Thyroid gland (tissue), 4 donors: ENCODE data around the gene TSEN2. TPM values are rescaled to one million over a fixed set of nuclear protein-coding genes. Genes with fewer than 3 reads are reported as not detected.

Source experiments
- DNase-seq, 2 donors: peaks; one replicate each; pipeline ENCODE4 v3.0.0-alpha.2; 2019
- H3K27ac ChIP-seq, 3 donors: fragments of 200-600 bp; sonication (generic); 1 replicate in 2 of 3; 2 replicates in 1 of 3; pipeline ENCODE4 v1.5.1; 2016 to 2019; ENCODE audit warnings: mild to moderate bottlenecking in 1 of 3, moderate library complexity in 1 of 3
- H3K27me3 ChIP-seq: fragments of 200-600 bp; sonication (generic); one replicate; pipeline ENCODE4 v1.5.1; 2019
- H3K36me3 ChIP-seq, 2 donors: fragments of 200-600 bp; sonication (generic); one replicate each; pipeline ENCODE4 v1.5.1; 2016 to 2019
- H3K4me1 ChIP-seq, 2 donors: fragments of 200-600 bp; sonication (generic); one replicate each; pipeline ENCODE4 v1.5.1; 2017 to 2019
- H3K4me3 ChIP-seq, 3 donors: fragments of 200-600 bp; sonication (generic); replicated peaks in 1 of 3; 1 replicate in 2 of 3; 2 replicates in 1 of 3; pipeline ENCODE4 v1.5.1; 2016; ENCODE audit warnings: mild to moderate bottlenecking in 1 of 3
- H3K9me3 ChIP-seq: fragments of 200-600 bp; sonication (generic); one replicate; pipeline ENCODE4 v1.5.1; 2017
- CTCF ChIP-seq, 6 experiments: fragments of 200-600 bp in 3 of 6; fragments of 450-650 bp in 3 of 6; sonication (generic) in 3 of 6; IDR thresholded peaks; one replicate each; pipeline ENCODE4 v1.5.1; 2016 to 2019; ENCODE audit warnings: antibody characterized with exemption in 6 of 6, mild to moderate bottlenecking in 2 of 6, inconsistent platforms in 1 of 6, moderate library complexity in 1 of 6
- POLR2A ChIP-seq, 2 donors: fragments of 450-650 bp; IDR thresholded peaks; one replicate each; pipeline ENCODE4 v1.6.1; 2017; ENCODE audit warnings: antibody characterized with exemption in 2 of 2, mild to moderate bottlenecking in 2 of 2, moderate library complexity in 1 of 2
- WGBS, 2 donors: methylation state at CpG; one replicate each; pipeline ENCODE4 v1.1.5; 2017; 5-methylcytosine and 5-hydroxymethylcytosine counted together
- intact Hi-C: fragments of 100-400 bp; cut with DNase I; formaldehyde crosslinking; loops from one replicate; pipeline ENCODE4 v1.15.1; 2023
- total RNA-seq, 4 donors: library from RNA; depleted of rRNA; stranded (reverse); fragments of >200 nt; gene quantifications; one replicate each; pipeline ENCODE4 v1.2.3, GENCODE V29; 2016

The TSEN2 gene
- total RNA-seq, 4 donors from 2014 or later, result 14.9 to 25.8 (median 21.4) TPM

- Histone ChIP-seq H3K27ac (no peak overlapping the region), H3K4me3 (no peak overlapping the region), H3K9me3 (no peaks in the 10 kb centered on the region), H3K27me3 (no peaks in the 10 kb centered on the region), H3K4me1 (peaks cover 13 to 16% of the 10 kb centered on the region in 2 donors), H3K36me3 (no peaks in the 10 kb centered on the region)
- 80 to 89% methylated on average over 3 of the region's 3 CpGs for WGBS, 2 donors
- intact Hi-C loops, result loop anchor here (10.0 kb wide), 1 partner anchor 237 kb away; no protein-coding TSS in a partner anchor
- no peak for DNase-seq
- TF ChIP-seq CTCF (IDR thresholded peaks at IDR 0.05), result no peak
- TF ChIP-seq POLR2A (IDR thresholded peaks at IDR 0.05), result no peak
Measured at GRCh38 chr3:12487786-12488185, 3.5 kb downstream of the TSEN2 start.

- DNase-seq, result no peak
- Histone ChIP-seq H3K27me3 (no peaks in the 10 kb centered on the region), H3K4me3 (no peak overlapping the region), H3K9me3 (no peaks in the 10 kb centered on the region), H3K4me1 (peaks cover 7 to 9% of the 10 kb centered on the region in 2 donors), H3K27ac (no peak overlapping the region), H3K36me3 (peaks cover 0 to 2% of the 10 kb centered on the region in 2 donors)
- intact Hi-C loops, result loop anchor here (10.0 kb wide), 1 partner anchor 235 kb away; no protein-coding TSS in a partner anchor
- 85 to 87% methylated on average over 1 of the region's 1 CpG for WGBS, 2 donors
- TF ChIP-seq POLR2A (IDR thresholded peaks at IDR 0.05), result no peak
- TF ChIP-seq CTCF (IDR thresholded peaks at IDR 0.05), result no peak
Measured at GRCh38 chr3:12489368-12489767, 5.1 kb downstream of the TSEN2 start.

GRCh38 chr3:12489832-12490231 lies 5.6 kb downstream of the TSEN2 start:
- Histone ChIP-seq H3K4me3 (no peak overlapping the region), H3K27ac (no peak overlapping the region), H3K4me1 (peaks cover 7 to 8% of the 10 kb centered on the region in 2 donors), H3K27me3 (no peaks in the 10 kb centered on the region), H3K36me3 (peaks cover 0 to 6% of the 10 kb centered on the region in 2 donors), H3K9me3 (no peaks in the 10 kb centered on the region)
- WGBS, 2 donors, result 87 to 90% methylated on average over 4 of the region's 4 CpGs
- intact Hi-C loops, result loop anchor here (10.0 kb wide), 1 partner anchor 235 kb away; no protein-coding TSS in a partner anchor
- TF ChIP-seq CTCF (IDR thresholded peaks at IDR 0.05) (no peak), POLR2A (IDR thresholded peaks at IDR 0.05) (no peak)
- no peak for DNase-seq

- DNase-seq, result no peak
- Histone ChIP-seq H3K4me1 (peaks cover 0 to under 1% of the 10 kb centered on the region in 2 donors), H3K27me3 (no peaks in the 10 kb centered on the region), H3K9me3 (no peaks in the 10 kb centered on the region), H3K36me3 (peaks cover 0 to 6% of the 10 kb centered on the region in 2 donors), H3K27ac (no peak overlapping the region), H3K4me3 (no peak overlapping the region)
- intact Hi-C loops, result no loop called here
- TF ChIP-seq CTCF (IDR thresholded peaks at IDR 0.05), result no peak
- TF ChIP-seq POLR2A (IDR thresholded peaks at IDR 0.05), result no peak
- WGBS, 2 donors, result 87 to 96% methylated on average over 3 of the region's 3 CpGs
Measured at GRCh38 chr3:12490547-12490946, 6.3 kb downstream of the TSEN2 start.

- Histone ChIP-seq H3K4me1 (no peaks in the 10 kb centered on the region), H3K9me3 (no peaks in the 10 kb centered on the region), H3K4me3 (no peak overlapping the region), H3K27ac (no peak overlapping the region), H3K27me3 (no peaks in the 10 kb centered on the region), H3K36me3 (peaks cover 16 to 22% of the 10 kb centered on the region in 2 donors)
- TF ChIP-seq POLR2A (IDR thresholded peaks at IDR 0.05) (no peak), CTCF (IDR thresholded peaks at IDR 0.05) (no peak)
- 83 to 89% methylated on average over 8 of the region's 8 CpGs for WGBS, 2 donors
- no peak for DNase-seq
- intact Hi-C loops, result no loop called here
Measured at GRCh38 chr3:12495749-12496452, 11.6 kb downstream of the TSEN2 start.
